Measurements from ENCODE around the gene ZNF653. TPM values are rescaled to one million over a fixed set of nuclear protein-coding genes. Genes with fewer than 3 reads are reported as not detected.
"Not testable (repeated sequence)": the region's sequence is repeated elsewhere in the genome, so short reads cannot be mapped to it uniquely, and the experiment has no call there.

ZNF653 gene
- polyA plus RNA-seq, 3 donors, result 9.0 to 9.9 (median 9.4) TPM

DNA sequence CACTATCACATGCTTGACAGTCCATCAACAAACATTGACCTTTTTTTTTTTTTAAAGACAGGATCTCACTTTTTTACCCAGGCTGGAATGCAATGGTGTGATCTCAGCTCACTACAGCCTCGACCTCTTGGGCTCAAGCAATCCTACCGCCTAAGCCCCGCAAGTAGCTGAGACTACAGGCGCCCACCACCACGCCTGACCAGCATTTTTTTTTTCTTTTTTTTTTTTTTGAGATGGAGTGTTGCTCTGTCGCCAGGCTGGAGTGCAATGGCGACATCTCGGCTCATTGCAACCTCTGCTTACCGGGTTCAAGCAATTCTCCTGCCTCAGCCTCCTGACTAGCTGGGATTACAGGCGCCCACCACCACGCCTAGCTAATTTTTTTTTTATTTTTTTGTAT lies 46.7 kb downstream of the ZNF653 start:
- DNase-seq (ENCODE audit: low read depth in 3 of 3, low spot score in 2 of 3), result not testable (repeated sequence)

DNA sequence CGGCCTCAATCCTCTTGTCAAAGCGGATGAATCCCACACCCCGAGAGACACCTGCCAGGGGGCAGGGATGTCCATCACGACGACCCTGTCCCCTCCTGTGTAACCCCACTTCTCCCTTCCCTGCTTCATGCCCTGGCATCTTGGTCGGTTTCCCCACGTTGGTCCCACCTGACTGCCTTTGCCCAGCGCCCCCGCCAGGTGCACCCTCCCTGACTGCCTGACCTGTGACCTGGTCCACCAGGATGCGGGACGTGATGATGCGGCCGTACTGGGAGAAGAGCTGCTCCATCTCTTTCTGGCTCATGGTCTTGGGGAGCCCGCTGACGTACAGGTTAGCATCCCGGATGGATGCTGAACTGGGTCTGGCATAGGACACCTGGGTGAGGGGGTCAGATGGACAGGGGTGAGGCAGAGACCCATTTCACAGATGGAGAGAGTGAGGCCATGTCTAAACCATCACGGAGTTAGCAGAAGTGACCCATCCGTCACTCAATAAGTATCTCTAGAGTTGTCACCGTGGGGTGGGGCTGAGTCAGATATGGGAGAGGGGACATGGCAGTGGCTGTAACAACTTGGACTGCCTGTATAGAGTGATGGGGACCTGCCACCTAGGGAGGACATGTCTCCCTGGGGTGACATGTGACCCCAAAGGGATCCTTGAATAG lies 47.3 kb downstream of the ZNF653 start:
- no peak for DNase-seq (ENCODE audit: low read depth in 3 of 3, low spot score in 2 of 3)

DNA sequence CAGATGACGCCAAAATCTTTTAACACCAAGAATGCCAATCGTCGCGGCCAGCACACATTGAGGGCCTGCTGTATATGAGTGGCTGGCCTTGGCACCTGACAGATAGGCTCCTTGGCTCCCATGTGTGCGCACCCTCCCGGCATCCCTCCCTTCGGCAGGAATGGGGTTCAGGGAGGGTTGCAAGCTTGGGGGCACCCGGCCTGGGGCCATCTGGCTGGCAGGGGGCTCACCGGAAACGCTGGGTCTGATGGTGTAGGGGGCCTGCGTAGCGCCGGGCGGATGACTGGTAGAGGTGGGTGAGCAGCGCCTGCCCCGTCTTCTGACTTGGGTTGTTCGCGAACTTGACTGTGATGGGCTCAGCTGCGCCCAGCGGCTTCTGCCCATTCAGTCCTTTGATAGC lies 47.8 kb downstream of the ZNF653 start:
- no peak for DNase-seq (ENCODE audit: low read depth in 3 of 3, low spot score in 2 of 3)

DNA sequence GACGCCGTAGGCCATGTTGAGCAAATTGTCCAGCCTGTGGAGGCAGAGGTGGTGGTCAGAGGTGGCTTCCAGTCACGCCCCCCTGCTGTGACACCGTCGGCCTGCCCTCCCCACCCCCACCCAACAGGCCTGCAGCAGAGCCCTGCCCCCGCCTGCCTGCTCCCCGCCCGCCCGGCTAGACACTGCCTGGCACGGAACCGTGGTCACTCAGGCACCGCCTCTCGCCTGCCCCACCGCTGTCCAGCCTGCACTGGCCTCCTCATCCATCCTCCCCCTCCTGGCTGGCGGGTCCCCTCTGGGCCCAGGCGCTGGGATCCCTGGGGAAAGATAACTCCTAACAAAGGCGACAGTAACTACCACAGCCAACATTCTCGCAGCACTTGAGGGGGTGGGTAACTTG lies 48.5 kb downstream of the ZNF653 start:
- DNase-seq (ENCODE audit: low read depth in 3 of 3, low spot score in 2 of 3), result no peak

DNA sequence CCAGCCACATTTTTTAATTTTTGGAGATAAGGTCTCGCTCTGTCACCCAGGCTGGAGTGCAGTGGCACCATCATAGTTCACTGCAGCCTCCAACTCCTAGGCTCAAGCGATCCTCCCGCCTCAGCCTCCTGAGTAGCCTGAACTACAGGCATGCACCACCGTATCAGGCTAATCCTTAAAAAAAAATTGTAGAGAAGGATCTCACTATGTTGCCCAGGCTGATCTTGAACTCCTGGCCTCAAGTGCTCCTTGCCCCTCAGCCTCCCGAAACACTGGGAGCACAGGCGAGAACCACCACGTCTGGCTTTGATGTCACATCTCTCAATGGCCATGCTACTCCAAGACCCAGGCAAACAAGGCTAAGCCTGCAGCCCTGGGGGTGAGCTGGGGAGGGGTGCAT lies 49.0 kb downstream of the ZNF653 start:
- DNase-seq (ENCODE audit: low read depth in 3 of 3, low spot score in 2 of 3), result no peak

DNA sequence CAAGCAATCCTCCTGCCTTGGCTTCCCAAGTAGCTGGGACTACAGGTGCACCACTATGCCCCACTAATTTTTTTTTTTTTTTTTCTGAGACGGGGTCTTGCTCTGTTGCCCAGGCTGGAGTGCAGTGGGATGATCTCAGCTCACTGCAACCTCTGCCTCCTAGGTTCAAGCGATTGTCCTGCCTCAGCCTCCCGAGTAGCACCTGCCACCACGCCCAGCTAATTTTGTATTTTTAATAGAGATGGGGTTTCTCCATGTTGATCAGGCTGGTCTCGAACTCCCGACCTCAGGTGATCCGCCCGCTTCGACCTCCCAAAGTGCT lies 50.4 kb downstream of the ZNF653 start:
- not testable (repeated sequence) for DNase-seq (ENCODE audit: low read depth in 3 of 3, low spot score in 2 of 3)

DNA sequence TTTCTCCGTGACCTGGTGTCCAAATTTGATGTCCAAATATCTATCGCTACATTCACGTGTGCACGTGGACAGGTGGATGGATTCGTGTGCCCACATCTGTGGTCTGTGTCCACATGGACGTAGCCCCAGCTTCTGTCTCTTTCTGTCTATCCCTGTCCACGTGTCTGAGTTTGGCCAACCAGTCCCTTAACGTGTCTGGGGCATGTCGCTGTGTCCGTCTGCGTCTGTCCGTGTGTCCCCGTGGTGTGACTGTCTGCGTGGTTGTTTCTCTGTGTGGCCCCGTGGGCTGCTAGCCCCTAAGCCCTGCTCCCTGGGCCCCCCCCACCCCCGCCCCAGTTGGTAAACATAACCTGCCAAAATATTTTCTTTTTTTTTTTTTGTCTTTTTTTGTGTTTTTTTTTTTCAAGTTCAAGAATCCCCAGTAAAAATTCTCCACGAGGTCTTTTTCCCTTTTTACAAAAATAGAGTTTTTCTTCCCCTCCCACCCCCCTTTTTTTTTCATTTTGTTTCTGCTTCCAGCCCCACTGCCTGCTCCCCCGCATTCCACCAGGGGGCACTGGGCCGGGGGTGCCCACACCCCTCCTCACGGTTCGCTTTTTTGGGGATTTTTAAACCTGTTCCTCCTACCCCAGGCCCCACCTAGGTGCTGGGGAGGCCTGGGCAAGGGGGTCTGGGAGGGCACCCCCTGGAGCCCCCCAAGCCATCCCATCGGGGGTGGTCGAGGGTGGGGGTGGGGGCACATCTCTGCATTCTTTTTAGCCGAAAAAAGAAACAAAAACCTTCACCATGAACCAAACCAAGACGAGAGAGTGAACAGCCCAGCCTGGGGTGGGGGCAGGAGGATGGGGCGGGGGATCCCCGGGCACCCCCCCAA lies 51.9 kb downstream of the ZNF653 start:
- no peak for DNase-seq (ENCODE audit: low read depth in 3 of 3, low spot score in 2 of 3)

DNA sequence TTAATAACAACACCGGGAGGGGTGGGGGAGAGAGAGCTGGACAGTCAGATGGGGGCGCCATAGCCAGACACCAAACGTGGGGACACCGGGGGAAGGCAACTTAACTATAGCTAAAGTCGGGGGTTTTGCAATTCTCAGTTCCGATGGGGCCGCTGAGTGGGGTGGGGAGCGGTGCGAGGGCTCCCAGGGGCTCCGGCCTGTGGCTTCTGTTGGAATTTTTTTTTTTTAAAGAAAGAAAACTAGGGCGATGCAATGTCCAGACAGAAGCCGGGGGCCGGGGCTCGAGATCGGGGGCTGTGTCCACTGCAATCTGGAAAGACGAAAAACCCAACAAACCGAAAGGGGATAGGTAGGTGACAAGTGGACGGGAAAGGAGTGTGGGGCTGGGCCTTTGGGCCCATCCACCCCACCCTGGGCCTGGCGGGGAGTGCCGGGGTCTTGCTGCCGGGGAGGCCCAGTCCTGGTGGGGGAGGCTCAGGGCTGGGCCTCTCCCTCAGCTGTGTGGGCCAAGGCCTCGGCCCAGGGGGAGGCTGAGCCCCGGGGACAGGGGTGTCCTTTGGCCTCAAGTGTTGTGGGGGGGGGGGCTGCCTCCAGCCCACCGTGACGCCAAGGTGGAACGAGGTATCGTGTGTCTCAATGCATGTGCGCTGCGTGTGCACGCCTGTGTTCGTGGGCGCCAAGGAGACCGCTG lies 52.9 kb downstream of the ZNF653 start:
- DNase-seq (ENCODE audit: low read depth in 3 of 3, low spot score in 2 of 3), result no peak

DNA sequence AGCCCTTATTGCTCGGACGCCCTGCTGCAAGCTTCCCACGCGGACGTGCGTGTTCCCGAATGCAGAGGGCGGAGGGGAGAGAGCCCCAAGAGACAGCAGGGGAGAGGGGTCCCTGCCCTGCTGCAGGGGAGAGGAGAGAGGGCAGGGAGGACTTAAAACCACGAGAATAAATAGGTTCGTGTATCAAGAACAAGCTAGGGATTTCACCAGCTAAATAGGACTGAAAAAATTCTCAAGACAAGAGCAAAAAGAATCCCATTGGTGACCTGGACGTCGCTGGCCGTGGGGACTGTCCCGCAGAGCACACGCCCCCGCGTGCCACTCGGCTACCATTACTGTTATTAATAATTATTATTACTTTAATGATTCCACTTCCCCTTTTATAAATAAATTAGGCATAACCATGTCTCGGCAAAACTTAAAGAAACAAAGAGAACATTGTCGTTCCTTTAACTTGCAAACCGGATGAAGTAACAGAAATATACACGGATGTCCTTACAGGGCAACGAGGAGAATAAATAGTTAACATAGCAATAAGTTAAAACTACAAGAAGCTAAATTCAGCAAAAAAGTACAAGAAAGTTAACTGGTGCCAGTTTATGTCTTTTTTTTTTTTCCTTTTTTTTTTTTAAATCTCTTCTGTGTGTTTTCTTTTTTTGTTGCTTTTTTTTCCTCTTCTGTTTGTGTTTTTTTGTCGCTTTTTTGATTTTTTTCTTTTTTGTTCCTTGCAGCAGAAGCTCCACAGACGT lies 53.6 kb downstream of the ZNF653 start:
- DNase-seq (ENCODE audit: low read depth in 3 of 3, low spot score in 2 of 3), result no peak

DNA sequence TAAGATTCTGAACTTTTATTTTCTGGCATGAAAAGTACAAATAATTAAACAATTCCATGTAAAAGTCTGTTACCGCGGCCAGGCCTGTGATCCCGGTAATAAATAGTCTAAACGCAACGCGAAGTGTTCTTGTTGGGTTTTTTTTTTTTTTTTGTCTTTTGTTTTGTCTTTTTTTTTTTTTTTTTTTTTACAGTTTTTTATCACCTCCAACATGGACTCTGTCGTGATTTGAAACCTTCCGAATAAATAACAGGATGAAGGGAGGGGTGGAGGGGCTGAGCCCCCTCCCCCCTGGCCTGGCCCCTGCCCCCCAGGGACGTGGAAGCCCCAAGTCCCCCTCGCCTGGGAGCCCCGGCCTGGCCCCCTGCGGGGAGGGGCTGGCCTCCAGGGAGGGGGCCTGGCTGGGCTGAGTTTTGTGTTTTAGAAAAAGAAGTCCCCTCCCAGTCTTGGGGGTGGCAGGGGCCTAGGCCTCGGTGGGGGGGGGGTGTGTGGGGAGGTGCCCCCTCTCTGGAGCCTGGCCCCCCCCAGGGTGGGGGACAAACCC lies 54.2 kb downstream of the ZNF653 start:
- DNase-seq (ENCODE audit: low read depth in 3 of 3, low spot score in 2 of 3), result no peak

DNA sequence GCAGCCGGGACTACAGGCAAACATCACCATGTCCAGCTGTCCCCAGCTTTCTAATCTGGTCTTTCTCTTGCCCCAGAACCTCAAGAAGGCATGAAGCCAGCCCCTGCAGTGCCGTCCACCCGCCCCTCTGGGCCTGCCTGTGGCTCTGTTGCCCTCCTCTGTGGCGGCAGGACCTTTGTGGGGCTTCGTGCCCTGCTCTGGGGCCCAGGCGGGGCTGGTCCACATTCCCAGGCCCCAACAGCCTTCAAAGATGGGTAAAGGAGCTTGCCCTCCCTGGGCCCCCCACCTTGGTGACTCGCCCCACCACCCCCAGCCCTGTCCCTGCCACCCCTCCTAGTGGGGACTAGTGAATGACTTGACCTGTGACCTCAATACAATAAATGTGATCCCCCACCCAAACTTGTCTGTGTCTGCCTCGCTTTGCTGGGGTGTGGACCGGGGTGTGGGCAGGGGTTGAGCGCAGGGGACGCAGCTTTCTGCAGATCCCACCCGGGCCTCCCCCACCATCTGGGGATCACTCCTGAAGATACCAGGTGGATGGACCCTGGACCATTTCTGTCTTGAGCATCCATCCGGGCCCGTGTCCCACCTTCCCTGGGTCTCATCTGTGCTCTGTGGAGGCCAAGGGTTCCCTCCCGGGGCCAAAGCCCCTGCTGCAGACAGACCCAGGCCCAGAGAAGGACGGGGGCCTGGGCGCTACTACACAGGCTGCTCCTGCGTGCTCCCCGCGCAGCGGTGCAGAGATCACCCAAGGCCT lies 54.9 kb downstream of the ZNF653 start:
- no peak for DNase-seq (ENCODE audit: low read depth in 3 of 3, low spot score in 2 of 3)

DNA sequence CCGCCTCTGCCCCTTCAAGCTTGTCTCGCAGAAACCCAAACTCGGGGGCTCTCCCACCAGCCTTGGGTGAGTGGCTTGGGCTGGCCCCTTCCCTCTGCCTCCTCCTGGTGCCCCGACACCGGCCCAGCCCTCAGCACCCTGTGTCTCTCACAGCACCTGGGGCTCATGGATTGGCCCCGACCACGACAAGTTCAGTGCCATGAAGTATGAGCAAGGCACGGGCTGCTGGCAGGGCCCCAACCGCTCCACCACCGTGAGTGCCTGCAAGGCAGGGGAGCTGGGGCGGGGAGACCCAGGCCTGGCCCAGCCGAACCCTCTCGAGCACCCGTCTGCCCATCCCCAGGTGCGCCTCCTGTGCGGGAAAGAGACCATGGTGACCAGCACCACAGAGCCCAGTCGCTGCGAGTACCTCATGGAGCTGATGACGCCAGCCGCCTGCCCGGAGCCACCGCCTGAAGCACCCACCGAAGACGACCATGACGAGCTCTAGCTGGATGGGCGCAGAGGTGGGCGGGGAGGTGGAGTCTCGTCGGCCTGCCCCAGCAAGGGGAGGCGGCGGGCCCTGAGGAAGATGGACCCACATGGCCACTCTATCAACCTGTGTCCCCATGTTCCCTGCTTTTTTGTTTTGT lies 56.6 kb downstream of the ZNF653 start:
- DNase-seq (ENCODE audit: low read depth in 3 of 3, low spot score in 2 of 3), result no peak

DNA sequence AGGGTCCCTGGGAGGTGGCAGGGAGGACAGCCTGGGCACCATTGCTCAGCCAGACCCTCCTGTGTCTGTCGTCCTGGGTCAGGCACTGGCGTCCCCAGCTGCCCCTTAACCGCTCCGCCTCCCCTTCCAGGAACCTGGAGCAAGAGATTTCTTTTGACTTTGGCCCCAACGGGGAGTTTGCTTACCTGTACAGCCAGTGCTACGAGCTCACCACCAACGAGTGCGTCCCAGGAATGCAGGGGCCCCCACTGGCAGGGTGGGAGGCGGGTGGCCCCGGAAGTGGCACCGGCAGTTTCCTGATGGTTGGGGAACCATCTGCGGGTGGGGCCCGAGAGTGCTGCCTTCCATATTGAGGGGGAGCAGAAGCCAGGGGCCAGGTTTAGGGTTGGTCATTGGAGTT lies 57.2 kb downstream of the ZNF653 start:
- DNase-seq (ENCODE audit: low read depth in 3 of 3, low spot score in 2 of 3), result no peak

DNA sequence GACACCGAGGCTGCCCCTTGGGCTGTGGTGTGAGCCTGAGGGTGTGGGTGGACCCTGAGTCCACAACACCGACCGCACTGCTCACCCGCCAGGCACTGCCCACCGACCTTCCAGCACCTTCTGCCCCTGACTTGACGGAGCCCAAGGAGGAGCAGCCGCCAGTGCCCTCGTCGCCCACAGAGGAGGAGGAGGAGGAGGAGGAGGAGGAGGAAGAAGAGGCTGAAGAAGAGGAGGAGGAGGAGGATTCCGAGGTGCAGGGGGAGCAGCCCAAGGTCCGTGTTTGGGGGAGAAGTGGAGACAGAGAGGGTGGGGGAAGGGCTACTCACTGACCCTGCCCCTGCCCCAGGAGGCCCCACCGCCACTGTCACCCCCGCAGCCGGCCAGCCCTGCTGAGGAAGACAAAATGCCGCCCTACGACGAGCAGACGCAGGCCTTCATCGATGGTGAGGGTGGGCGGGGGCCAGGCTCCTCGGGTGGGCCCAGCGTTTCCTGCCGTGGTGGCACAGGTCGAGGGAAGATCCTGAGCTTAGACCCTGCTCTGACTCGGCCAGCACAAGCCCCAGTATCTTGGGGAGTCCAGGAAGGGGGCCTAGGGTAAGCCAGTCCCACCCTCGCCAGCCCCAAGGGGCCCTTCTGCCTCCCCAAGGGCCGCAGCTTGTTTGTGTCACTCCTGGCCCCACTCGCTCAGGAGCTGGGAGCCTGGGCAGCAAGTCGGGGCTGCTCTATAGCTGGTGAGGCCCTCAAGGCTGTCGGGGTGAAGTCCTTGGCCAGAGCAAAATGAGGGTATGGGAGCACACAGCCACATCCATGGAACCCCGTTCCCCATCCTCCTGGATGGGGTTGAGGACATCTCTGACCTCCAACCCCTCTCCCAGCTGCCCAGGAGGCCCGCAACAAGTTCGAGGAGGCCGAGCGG lies 58.0 kb downstream of the ZNF653 start:
- no peak for DNase-seq (ENCODE audit: low read depth in 3 of 3, low spot score in 2 of 3)

DNA sequence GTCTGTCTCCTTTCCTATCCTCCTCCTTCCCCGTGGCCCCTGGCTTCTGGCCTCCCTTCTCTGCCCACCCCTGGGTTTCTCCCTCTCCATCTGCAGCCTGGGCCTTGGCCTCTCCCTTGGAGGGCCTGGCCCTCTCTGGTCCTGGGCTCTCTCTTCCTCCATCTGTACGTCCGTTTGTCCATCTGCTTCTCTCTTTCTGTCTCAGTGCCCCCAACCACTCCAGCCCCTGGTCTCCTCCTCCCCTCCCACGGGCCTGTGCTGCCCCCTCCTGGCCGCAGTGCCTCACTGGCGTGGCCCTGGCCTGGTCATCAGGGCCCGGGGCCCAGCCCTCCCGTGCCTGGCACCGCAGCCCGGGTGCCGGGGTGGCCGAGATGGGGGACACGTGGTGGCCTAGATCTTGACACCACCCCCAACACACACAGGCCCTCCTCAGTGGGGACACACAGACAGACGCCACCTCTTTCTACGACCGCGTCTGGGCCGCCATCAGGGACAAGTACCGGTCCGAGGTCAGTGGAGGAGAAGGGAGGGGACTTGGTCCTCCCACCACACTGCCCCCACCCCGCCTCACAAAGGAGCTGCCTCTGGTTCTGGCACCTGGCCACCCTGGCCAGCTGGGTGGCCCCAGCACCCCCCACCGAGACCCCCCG lies 58.9 kb downstream of the ZNF653 start:
- no peak for DNase-seq (ENCODE audit: low read depth in 3 of 3, low spot score in 2 of 3)

DNA sequence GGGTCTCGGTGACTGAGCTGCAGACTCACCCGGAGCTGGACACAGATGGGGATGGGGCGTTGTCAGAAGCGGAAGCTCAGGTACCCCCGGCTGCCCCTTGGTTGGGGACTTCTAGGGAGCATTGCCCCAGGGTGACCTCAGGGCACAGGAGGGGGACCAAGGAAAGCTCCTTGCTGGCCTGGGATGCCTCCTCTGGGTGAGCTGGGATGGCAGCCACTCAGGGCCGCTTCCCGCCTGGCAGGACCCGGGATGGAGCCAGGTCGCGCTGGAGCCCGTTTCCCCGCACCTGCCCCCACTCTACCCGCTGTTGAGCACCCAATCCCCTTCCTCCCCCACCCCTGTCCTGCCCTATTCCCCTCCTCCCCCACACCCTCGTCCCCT lies 59.4 kb downstream of the ZNF653 start:
- DNase-seq (ENCODE audit: low read depth in 3 of 3, low spot score in 2 of 3), result no peak

DNA sequence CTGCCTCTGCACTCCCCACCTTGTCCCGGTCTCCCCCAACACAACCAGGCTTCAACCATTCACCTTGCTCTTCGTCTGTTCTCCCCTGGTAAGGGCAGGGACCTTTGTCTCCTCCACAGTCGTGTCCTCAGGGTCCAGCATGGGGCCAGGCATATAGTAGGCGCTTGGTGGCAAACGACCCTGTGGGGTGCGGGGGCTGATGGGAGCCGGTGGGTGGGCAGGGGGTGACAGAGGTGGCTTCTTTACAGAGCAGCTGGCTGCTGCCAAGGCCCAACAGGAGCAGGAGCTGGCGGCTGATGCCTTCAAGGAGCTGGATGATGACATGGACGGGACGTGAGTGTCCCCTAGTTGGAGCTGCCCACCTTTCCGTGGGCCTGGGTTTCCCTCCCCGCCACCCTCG lies 60.5 kb downstream of the ZNF653 start:
- no peak for DNase-seq (ENCODE audit: low read depth in 3 of 3, low spot score in 2 of 3)

DNA sequence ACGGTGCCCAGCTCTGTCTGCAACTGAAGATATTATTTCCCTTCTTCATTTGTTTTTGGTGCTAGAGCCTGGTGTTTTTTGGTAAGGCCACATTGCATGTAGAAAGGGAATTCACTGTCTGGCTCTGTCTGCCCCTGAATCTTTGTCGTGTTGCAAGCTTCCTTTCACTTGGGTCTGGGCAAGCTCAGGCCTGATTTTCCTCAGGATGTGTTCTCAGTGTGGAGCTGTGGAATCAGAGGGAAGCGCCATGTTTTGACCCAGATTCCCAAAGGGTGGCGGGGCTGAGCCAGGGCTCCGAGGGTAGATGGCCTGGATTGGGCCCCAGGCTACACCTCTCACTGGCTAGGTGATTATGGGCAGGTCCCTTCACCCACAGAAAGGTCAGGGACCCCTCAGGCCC lies 61.6 kb downstream of the ZNF653 start:
- DNase-seq (ENCODE audit: low read depth in 3 of 3, low spot score in 2 of 3), result no peak

Measured in right renal cortex interstitium (tissue), 3 donors.